ENCODE data around the gene EDARADD.
A peak's percentile ranks its signal among the peaks of the same experiment; 100 is the strongest.

Gene EDARADD

GRCh38 chr1:236392182-236392581 lies 1.9 kb upstream of the EDARADD start:
- DNase-seq (ENCODE audit: low read depth in 2 of 2, low spot score in 1 of 2): no peak

GRCh38 chr1:236394879-236395229 lies 768 bp downstream of the EDARADD start:
- no peak for DNase-seq (ENCODE audit: low read depth in 2 of 2, low spot score in 1 of 2)

- peak in 1 of 2 donors; percentile 26 for DNase-seq (ENCODE audit: low read depth in 2 of 2, low spot score in 1 of 2)
These were observed 1.3 kb downstream of the EDARADD start for GRCh38 chr1:236395230-236395946.

GRCh38 chr1:236395947-236396664 lies 2.0 kb downstream of the EDARADD start:
- no peak for DNase-seq (ENCODE audit: low read depth in 2 of 2, low spot score in 1 of 2)

- DNase-seq (ENCODE audit: low read depth in 2 of 2, low spot score in 1 of 2): no peak
These were observed 2.6 kb downstream of the EDARADD start for GRCh38 chr1:236396665-236397043.

- no peak for DNase-seq (ENCODE audit: low read depth in 2 of 2, low spot score in 1 of 2)
These were observed 3.2 kb downstream of the EDARADD start for GRCh38 chr1:236397173-236397759.

GRCh38 chr1:236398538-236398937 lies 4.5 kb downstream of the EDARADD start:
- DNase-seq (ENCODE audit: low read depth in 2 of 2, low spot score in 1 of 2): no peak

- DNase-seq (ENCODE audit: low read depth in 2 of 2, low spot score in 1 of 2): no peak
These were observed 6.0 kb downstream of the EDARADD start for GRCh38 chr1:236400061-236400603.

- DNase-seq (ENCODE audit: low read depth in 2 of 2, low spot score in 1 of 2): no peak
These were observed 7.6 kb downstream of the EDARADD start for GRCh38 chr1:236401698-236402097.

GRCh38 chr1:236403905-236404696 lies 10.0 kb downstream of the EDARADD start:
- no peak for DNase-seq (ENCODE audit: low read depth in 2 of 2, low spot score in 1 of 2)

- DNase-seq (ENCODE audit: low read depth in 2 of 2, low spot score in 1 of 2): no peak
These were observed 13.0 kb downstream of the EDARADD start for GRCh38 chr1:236407059-236407458.

GRCh38 chr1:236413688-236414087 lies 19.6 kb downstream of the EDARADD start:
- DNase-seq (ENCODE audit: low read depth in 2 of 2, low spot score in 1 of 2): no peak

- DNase-seq (ENCODE audit: low read depth in 2 of 2, low spot score in 1 of 2): no peak
These were observed 22.1 kb downstream of the EDARADD start for GRCh38 chr1:236416165-236416564.

- no peak for DNase-seq (ENCODE audit: low read depth in 2 of 2, low spot score in 1 of 2)
These were observed 23.2 kb downstream of the EDARADD start for GRCh38 chr1:236417336-236417735.

GRCh38 chr1:236419502-236419901 lies 25.4 kb downstream of the EDARADD start:
- no peak for DNase-seq (ENCODE audit: low read depth in 2 of 2, low spot score in 1 of 2)

GRCh38 chr1:236421022-236421421 lies 26.9 kb downstream of the EDARADD start:
- DNase-seq (ENCODE audit: low read depth in 2 of 2, low spot score in 1 of 2): no peak

GRCh38 chr1:236421850-236422516 lies 27.9 kb downstream of the EDARADD start:
- no peak for DNase-seq (ENCODE audit: low read depth in 2 of 2, low spot score in 1 of 2)

- no peak for DNase-seq (ENCODE audit: low read depth in 2 of 2, low spot score in 1 of 2)
These were observed 28.4 kb downstream of the EDARADD start for GRCh38 chr1:236422517-236422876.

- DNase-seq (ENCODE audit: low read depth in 2 of 2, low spot score in 1 of 2): no peak
These were observed 31.1 kb downstream of the EDARADD start for GRCh38 chr1:236425031-236425663.

- DNase-seq (ENCODE audit: low read depth in 2 of 2, low spot score in 1 of 2): no peak
These were observed 32.1 kb downstream of the EDARADD start for GRCh38 chr1:236426215-236426614.
